ENCODE results near the gene MYCT1.

Gene MYCT1

DNA sequence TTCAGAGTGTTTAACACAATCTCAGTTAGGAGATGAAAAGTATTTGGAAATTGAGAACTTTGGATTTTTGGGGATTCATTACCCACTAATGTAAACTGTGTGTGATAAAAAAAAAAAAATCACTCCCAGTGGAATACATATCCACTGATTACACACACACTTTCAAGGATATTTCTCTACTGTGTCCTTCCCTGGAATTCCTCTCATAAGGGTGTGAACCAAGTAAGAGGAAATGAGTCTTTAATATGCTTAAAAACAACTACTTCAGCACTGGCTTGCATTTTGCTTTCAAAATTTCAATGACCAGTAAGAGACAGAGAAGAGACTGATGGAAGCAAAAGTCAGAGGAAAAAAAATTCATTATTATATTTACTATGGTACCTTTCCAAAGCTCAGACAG is 24.5 kb upstream of the MYCT1 start:
- no peak for TF ChIP-seq ZNF426 (tag by site-specific recombination; IDR thresholded peaks at IDR 0.05)
- TF ChIP-seq ZNF792 (tag by site-specific recombination; IDR thresholded peaks at IDR 0.05), result no peak
- TF ChIP-seq YY2 (tag by site-specific recombination; IDR thresholded peaks at IDR 0.05), result no peak
- TF ChIP-seq HOXA7 (CRISPR knock-in tag; IDR thresholded peaks at IDR 0.05; ENCODE audit: borderline replicate concordance), result no peak
- TF ChIP-seq FEZF1 (tag by site-specific recombination; IDR thresholded peaks at IDR 0.05), result no peak
- no peak for TF ChIP-seq ZFP37 (tag by site-specific recombination; IDR thresholded peaks at IDR 0.05)
- TF ChIP-seq ZNF266 (tag by site-specific recombination; IDR thresholded peaks at IDR 0.05; ENCODE audit: low read depth), result no peak
- TF ChIP-seq, protein P1, sequence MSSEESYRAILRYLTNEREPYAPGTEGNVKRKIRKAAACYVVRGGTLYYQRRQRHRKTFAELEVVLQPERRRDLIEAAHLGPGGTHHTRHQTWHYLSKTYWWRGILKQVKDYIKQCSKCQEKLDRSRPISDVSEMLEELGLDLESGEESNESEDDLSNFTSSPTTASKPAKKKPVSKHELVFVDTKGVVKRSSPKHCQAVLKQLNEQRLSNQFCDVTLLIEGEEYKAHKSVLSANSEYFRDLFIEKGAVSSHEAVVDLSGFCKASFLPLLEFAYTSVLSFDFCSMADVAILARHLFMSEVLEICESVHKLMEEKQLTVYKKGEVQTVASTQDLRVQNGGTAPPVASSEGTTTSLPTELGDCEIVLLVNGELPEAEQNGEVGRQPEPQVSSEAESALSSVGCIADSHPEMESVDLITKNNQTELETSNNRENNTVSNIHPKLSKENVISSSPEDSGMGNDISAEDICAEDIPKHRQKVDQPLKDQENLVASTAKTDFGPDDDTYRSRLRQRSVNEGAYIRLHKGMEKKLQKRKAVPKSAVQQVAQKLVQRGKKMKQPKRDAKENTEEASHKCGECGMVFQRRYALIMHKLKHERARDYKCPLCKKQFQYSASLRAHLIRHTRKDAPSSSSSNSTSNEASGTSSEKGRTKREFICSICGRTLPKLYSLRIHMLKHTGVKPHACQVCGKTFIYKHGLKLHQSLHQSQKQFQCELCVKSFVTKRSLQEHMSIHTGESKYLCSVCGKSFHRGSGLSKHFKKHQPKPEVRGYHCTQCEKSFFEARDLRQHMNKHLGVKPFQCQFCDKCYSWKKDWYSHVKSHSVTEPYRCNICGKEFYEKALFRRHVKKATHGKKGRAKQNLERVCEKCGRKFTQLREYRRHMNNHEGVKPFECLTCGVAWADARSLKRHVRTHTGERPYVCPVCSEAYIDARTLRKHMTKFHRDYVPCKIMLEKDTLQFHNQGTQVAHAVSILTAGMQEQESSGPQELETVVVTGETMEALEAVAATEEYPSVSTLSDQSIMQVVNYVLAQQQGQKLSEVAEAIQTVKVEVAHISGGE (tag by site-specific recombination; conservative IDR thresholded peaks at IDR 0.05; ENCODE audit: low read depth), result no peak
- TF ChIP-seq, protein P2, sequence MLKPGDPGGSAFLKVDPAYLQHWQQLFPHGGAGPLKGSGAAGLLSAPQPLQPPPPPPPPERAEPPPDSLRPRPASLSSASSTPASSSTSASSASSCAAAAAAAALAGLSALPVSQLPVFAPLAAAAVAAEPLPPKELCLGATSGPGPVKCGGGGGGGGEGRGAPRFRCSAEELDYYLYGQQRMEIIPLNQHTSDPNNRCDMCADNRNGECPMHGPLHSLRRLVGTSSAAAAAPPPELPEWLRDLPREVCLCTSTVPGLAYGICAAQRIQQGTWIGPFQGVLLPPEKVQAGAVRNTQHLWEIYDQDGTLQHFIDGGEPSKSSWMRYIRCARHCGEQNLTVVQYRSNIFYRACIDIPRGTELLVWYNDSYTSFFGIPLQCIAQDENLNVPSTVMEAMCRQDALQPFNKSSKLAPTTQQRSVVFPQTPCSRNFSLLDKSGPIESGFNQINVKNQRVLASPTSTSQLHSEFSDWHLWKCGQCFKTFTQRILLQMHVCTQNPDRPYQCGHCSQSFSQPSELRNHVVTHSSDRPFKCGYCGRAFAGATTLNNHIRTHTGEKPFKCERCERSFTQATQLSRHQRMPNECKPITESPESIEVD (tag by site-specific recombination; IDR thresholded peaks at IDR 0.05), result no peak
- TF ChIP-seq KLF16 (tag by site-specific recombination; IDR thresholded peaks at IDR 0.05), result no peak
- TF ChIP-seq ZNF785 (tag by site-specific recombination; IDR thresholded peaks at IDR 0.05), result no peak
- TF ChIP-seq, protein P3, sequence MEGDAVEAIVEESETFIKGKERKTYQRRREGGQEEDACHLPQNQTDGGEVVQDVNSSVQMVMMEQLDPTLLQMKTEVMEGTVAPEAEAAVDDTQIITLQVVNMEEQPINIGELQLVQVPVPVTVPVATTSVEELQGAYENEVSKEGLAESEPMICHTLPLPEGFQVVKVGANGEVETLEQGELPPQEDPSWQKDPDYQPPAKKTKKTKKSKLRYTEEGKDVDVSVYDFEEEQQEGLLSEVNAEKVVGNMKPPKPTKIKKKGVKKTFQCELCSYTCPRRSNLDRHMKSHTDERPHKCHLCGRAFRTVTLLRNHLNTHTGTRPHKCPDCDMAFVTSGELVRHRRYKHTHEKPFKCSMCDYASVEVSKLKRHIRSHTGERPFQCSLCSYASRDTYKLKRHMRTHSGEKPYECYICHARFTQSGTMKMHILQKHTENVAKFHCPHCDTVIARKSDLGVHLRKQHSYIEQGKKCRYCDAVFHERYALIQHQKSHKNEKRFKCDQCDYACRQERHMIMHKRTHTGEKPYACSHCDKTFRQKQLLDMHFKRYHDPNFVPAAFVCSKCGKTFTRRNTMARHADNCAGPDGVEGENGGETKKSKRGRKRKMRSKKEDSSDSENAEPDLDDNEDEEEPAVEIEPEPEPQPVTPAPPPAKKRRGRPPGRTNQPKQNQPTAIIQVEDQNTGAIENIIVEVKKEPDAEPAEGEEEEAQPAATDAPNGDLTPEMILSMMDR (tag by site-specific recombination; IDR thresholded peaks at IDR 0.05), result no peak
- no peak for TF ChIP-seq ZBTB1 (tag by site-specific recombination; IDR thresholded peaks at IDR 0.05)
- TF ChIP-seq ZNF311 (tag by site-specific recombination; IDR thresholded peaks at IDR 0.05; ENCODE audit: borderline replicate concordance), result no peak
- no peak for TF ChIP-seq ZNF239 (tag by site-specific recombination; IDR thresholded peaks at IDR 0.05)
- no peak for TF ChIP-seq MYNN (tag by site-specific recombination; IDR thresholded peaks at IDR 0.05; ENCODE audit: borderline replicate concordance)
- TF ChIP-seq, protein P4, sequence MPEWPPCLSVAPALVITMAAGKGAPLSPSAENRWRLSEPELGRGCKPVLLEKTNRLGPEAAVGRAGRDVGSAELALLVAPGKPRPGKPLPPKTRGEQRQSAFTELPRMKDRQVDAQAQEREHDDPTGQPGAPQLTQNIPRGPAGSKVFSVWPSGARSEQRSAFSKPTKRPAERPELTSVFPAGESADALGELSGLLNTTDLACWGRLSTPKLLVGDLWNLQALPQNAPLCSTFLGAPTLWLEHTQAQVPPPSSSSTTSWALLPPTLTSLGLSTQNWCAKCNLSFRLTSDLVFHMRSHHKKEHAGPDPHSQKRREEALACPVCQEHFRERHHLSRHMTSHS (tag by site-specific recombination; IDR thresholded peaks at IDR 0.05), result no peak
- TF ChIP-seq ZNF223 (tag by site-specific recombination; IDR thresholded peaks at IDR 0.05), result no peak
- TF ChIP-seq ZNF16 (tag by site-specific recombination; IDR thresholded peaks at IDR 0.05; ENCODE audit: low read depth), result no peak
- TF ChIP-seq ZNF112 (tag by site-specific recombination; IDR thresholded peaks at IDR 0.05), result no peak
- ChIA-PET CTCF (interaction anchor here (0.7 to 1.7 kb wide), 2 partner anchors 121 to 466 kb away, joined by 3 to 7 read pairs; no protein-coding TSS in a partner anchor), POLR2A (no interaction called here)
- no peaks in the 10 kb centered on the region for H3K9me3 ChIP-seq (ENCODE audit: control insufficient read depth, insufficient read depth, low read depth, low read length)
- H3K4me3 ChIP-seq (ENCODE audit: low read depth, low read length), result no peak overlapping the region
- H3K36me3 ChIP-seq (ENCODE audit: control insufficient read depth in 2 of 2, insufficient read depth in 1 of 2, low read length in 2 of 2), result no peaks in the 10 kb centered on the region
- H3K27ac ChIP-seq (ENCODE audit: extremely low read depth, low read depth, low read length), result no peak overlapping the region
- no peaks in the 10 kb centered on the region for H3K4me1 ChIP-seq (ENCODE audit: control insufficient read depth, insufficient read depth, low read length)

All from HEK293 (cell line).